ENCODE results near the gene WDR86.

The WDR86 gene

GRCh38 chr7:151389768-151390597 lies 19.9 kb downstream of the WDR86 start:
- no peak for DNase-seq

GRCh38 chr7:151389096-151389767 lies 20.6 kb downstream of the WDR86 start:
- no peak for DNase-seq

GRCh38 chr7:151388430-151388829 lies 21.4 kb downstream of the WDR86 start:
- no peak for DNase-seq

GRCh38 chr7:151388007-151388297 lies 21.9 kb downstream of the WDR86 start:
- DNase-seq, result no peak

GRCh38 chr7:151387161-151388006 lies 22.5 kb downstream of the WDR86 start:
- DNase-seq, result no peak

- no peak for DNase-seq
These were observed 23.3 kb downstream of the WDR86 start for GRCh38 chr7:151386301-151387160.

GRCh38 chr7:151385626-151386300 lies 24.1 kb downstream of the WDR86 start:
- no peak for DNase-seq

- no peak for DNase-seq
These were observed 24.8 kb downstream of the WDR86 start for GRCh38 chr7:151384776-151385625.

- no peak for DNase-seq
These were observed 25.5 kb downstream of the WDR86 start for GRCh38 chr7:151384352-151384697.

GRCh38 chr7:151383638-151384351 lies 26.0 kb downstream of the WDR86 start:
- DNase-seq, result no peak

GRCh38 chr7:151382079-151382885 lies 27.6 kb downstream of the WDR86 start:
- DNase-seq, result peak in 1 of 2 experiments; percentile 29

- DNase-seq, result peak; percentile 30 to 43
These were observed 28.3 kb downstream of the WDR86 start for GRCh38 chr7:151381348-151382078.

GRCh38 chr7:151381098-151381347 lies 28.8 kb downstream of the WDR86 start:
- no peak for DNase-seq

GRCh38 chr7:151380199-151381097 lies 29.4 kb downstream of the WDR86 start:
- DNase-seq, result no peak

- DNase-seq, result no peak
These were observed 30.2 kb downstream of the WDR86 start for GRCh38 chr7:151379534-151380198.

GRCh38 chr7:151379193-151379520 lies 30.7 kb downstream of the WDR86 start:
- DNase-seq, result no peak

GRCh38 chr7:151378496-151379192 lies 31.2 kb downstream of the WDR86 start:
- DNase-seq, result no peak

All from activated T-cell treated with anti-CD3 and anti-CD28 coated beads, Interleukin-2, amount 50 U/mL, for 48 hours (primary cell).